PC-3 (cell line): ENCODE measurements around the gene KRTAP10-11.

ENCODE experiments used
- CTCF ChIP-seq: fragments of 300-600 bp; sonication (generic); conservative IDR thresholded peaks from 2 replicates; pipeline ENCODE4 v1.5.1; 2017; ENCODE audit warnings: antibody characterized with exemption, low read depth, mild to moderate bottlenecking, low read length
- EZH2 ChIP-seq: fragments of 300-600 bp; sonication (generic); IDR thresholded peaks from one replicate; pipeline ENCODE4 v1.6.1; 2017; ENCODE audit warnings: antibody characterized with exemption, mild to moderate bottlenecking, low read length; ENCODE audit not compliant: unreplicated experiment
- EZH2phosphoT487 ChIP-seq: fragments of 300-600 bp; sonication (generic); IDR thresholded peaks from 2 replicates; pipeline ENCODE4 v1.6.1; 2018; ENCODE audit warnings: mild to moderate bottlenecking, antibody characterized with exemption, low read length, borderline replicate concordance

DNA sequence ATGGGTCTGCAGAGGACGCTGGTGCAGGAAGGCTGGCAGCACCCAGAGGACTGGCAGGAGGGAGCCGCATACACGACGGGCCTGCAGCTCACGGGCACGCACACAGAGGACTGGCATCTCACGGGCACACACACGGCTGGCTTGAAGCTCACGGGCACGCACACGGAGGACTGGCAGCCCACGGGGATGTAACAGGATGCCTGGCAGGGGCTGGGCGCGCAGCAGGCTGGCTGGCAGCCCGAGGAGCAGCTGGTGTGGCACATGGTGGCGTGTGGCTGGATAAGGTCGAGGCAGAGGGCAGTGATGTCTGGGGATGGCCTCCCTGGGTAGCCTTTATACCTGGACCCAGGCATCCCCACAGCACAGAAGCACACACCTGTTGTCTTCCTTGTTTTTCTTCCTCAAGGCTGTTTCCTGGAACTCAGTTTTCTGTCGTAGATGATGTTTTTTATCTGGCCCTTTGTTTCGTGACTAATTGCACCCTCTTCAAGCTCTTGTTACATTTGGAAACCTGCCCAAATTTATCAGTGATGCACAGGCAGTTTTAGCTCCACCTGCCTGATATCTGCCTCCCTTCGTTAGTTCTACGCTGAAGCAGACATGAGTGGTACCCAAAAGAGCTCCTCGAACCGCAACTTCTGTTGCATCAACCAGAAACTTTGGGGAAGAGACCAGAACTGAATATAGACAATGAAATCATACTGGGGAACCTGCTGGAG lies 35.8 kb downstream of the KRTAP10-11 start, which contains the start of gene KRTAP12-1:
- TF ChIP-seq CTCF (no peak), EZH2 (no peak), EZH2phosphoT487 (no peak)
